HCT116 (cell line): ENCODE results near the gene ENTREP1. TPM values are rescaled to one million over a fixed set of nuclear protein-coding genes. Genes with fewer than 3 reads are reported as not detected.

Experiments
- ATAC-seq: fragments of 200-7000 bp; cut with Tn5 transposase; 2 replicates; pipeline ENCODE4 v1.9.1; 2020; ENCODE audit warnings: mild to moderate bottlenecking, moderate library complexity
- BruUV-seq: library from RNA; stranded (reverse); fragments of 400-500 nt; replicated peaks from 2 replicates; lab custom pipeline; 2021; lab: Mats Ljungman, UMichigan
- CTCF ChIA-PET: fragments of 300-600 bp; sonication (Branson Sonifier 250); formaldehyde crosslinking; loops from one replicate; lab custom pipeline; 2021; ENCODE audit warnings: antibody characterized with exemption; lab: Charles Lee
- POLR2A ChIA-PET: fragments of 300-600, 350-600 bp; sonication (Branson Sonifier 250); formaldehyde crosslinking; loops from one replicate; lab custom pipeline; 2021; ENCODE audit warnings: antibody characterized with exemption; lab: Charles Lee
- RAD21 ChIA-PET, 2 experiments: fragments of 300-600 bp; sonication (Branson Sonifier 250); formaldehyde crosslinking; loops; one replicate each; lab custom pipeline; 2023; ENCODE audit warnings: low total read pairs in 2 of 2; ENCODE audit not compliant: uncharacterized antibody in 2 of 2, unreplicated experiment in 2 of 2, low non-redundant PET in 1 of 2; lab: Charles Lee
- DNase-seq: peaks from one replicate; pipeline ENCODE4 v3.0.0-alpha.2; 2010; ENCODE audit warnings: low read depth, low spot score
- H2AFZ ChIP-seq: fragments of 200-600 bp; shearing (Covaris generic), sonication (generic); 2 replicates; pipeline ENCODE4 v1.6.1; 2017; ENCODE audit warnings: low read depth, mixed run types, mixed read lengths, antibody characterized with exemption, low read length; ENCODE audit not compliant: poor library complexity, severe bottlenecking
- H3K27ac ChIP-seq: 2 replicates; pipeline ENCODE4 v1.5.1; 2012; ENCODE audit warnings: low read depth, low read length
- H3K27me3 ChIP-seq: fragments of 200-600 bp; sonication (generic); 2 replicates; pipeline ENCODE4 v1.6.1; 2016; ENCODE audit warnings: mixed run types, low read length, mixed read lengths; ENCODE audit not compliant: insufficient read depth
- H3K36me3 ChIP-seq, 2 experiments: fragments of 200-500 bp in 1 of 2; fragments of 200-600 bp in 1 of 2; sonication (Bioruptor generic) in 1 of 2; sonication (generic) in 1 of 2; 2 replicates each; pipeline versions ENCODE4 v1.5.1 to v1.6.1; 2014 to 2016; ENCODE audit warnings: low read length in 2 of 2, inconsistent platforms in 1 of 2, mixed read lengths in 1 of 2, mixed run types in 1 of 2; ENCODE audit not compliant: insufficient read depth in 2 of 2, control insufficient read depth in 1 of 2
- H3K4me1 ChIP-seq, 2 experiments: fragments of 200-600 bp in 1 of 2; sonication (generic) in 1 of 2; 2 replicates each; pipeline versions ENCODE4 v1.5.1 to v1.6.1; 2012 to 2017; ENCODE audit warnings: low read length in 2 of 2, inconsistent platforms in 1 of 2, mild to moderate bottlenecking in 1 of 2, mixed read lengths in 1 of 2, mixed run types in 1 of 2, moderate library complexity in 1 of 2; ENCODE audit not compliant: insufficient read depth in 2 of 2, control insufficient read depth in 1 of 2
- H3K4me2 ChIP-seq: fragments of 200-600 bp; sonication (generic); 2 replicates; pipeline ENCODE4 v1.6.1; 2017; ENCODE audit warnings: mixed run types, low read length, mixed read lengths
- H3K4me3 ChIP-seq, 2 experiments: fragments of 200-600 bp in 1 of 2; sonication (generic) in 1 of 2; replicated peaks in 1 of 2; 2 replicates each; pipeline ENCODE4 v1.5.1; 2011 to 2016; ENCODE audit warnings: low read length in 2 of 2, control low read depth in 1 of 2, low read depth in 1 of 2, mild to moderate bottlenecking in 1 of 2, mixed read lengths in 1 of 2, mixed run types in 1 of 2
- H3K79me2 ChIP-seq: fragments of 200-600 bp; sonication (generic); 2 replicates; pipeline ENCODE4 v1.6.1; 2017; ENCODE audit warnings: mild to moderate bottlenecking, mixed run types, low read length, moderate library complexity, mixed read lengths; ENCODE audit not compliant: insufficient read depth
- H3K9ac ChIP-seq: fragments of 200-600 bp; sonication (generic); 2 replicates; pipeline ENCODE4 v1.6.1; 2016; ENCODE audit warnings: low read length, mixed read lengths
- H3K9me2 ChIP-seq: fragments of 200-600 bp; sonication (generic), shearing (Covaris generic); 2 replicates; pipeline ENCODE4 v1.6.1; 2017; ENCODE audit warnings: mixed run types, mild to moderate bottlenecking, moderate library complexity; ENCODE audit not compliant: insufficient read depth
- H3K9me3 ChIP-seq, 2 experiments: fragments of 200-500 bp in 1 of 2; fragments of 200-600 bp in 1 of 2; sonication (Bioruptor generic) in 1 of 2; sonication (generic) in 1 of 2; 2 replicates each; pipeline ENCODE4 v1.6.1; 2014 to 2017; ENCODE audit warnings: low read length in 2 of 2, mixed read lengths in 2 of 2, inconsistent platforms in 1 of 2, low read depth in 1 of 2, mild to moderate bottlenecking in 1 of 2, mixed run types in 1 of 2, moderate library complexity in 1 of 2; ENCODE audit not compliant: control insufficient read depth in 1 of 2, insufficient read depth in 1 of 2
- H4K20me1 ChIP-seq: fragments of 200-600 bp; sonication (generic), shearing (Covaris generic); 2 replicates; pipeline ENCODE4 v1.6.1; 2017; ENCODE audit warnings: mixed run types, mild to moderate bottlenecking, moderate library complexity; ENCODE audit not compliant: insufficient read depth
- CEBPB ChIP-seq: IDR thresholded peaks from 2 replicates; pipeline ENCODE4 v1.6.1; 2012; ENCODE audit warnings: low read depth
- ELF1 ChIP-seq: IDR thresholded peaks from 2 replicates; pipeline ENCODE4 v1.6.1; 2012; ENCODE audit warnings: low read depth, borderline replicate concordance
- EZH2 ChIP-seq: fragments of 200-600 bp; sonication (generic); IDR thresholded peaks from 2 replicates; pipeline ENCODE4 v1.6.1; 2017; ENCODE audit warnings: antibody characterized with exemption, mixed run types
- EZH2phosphoT487 ChIP-seq: fragments of 200-600 bp; IDR thresholded peaks from 2 replicates; pipeline ENCODE4 v1.6.1; 2018; ENCODE audit warnings: antibody characterized with exemption, borderline replicate concordance
- FOSL1 ChIP-seq: IDR thresholded peaks from 2 replicates; pipeline ENCODE4 v1.6.1; 2012; ENCODE audit warnings: low read depth
- JUND ChIP-seq: IDR thresholded peaks from 2 replicates; pipeline ENCODE4 v1.6.1; 2012
- POLR2AphosphoS5 ChIP-seq: IDR thresholded peaks from 2 replicates; pipeline ENCODE4 v1.6.1; 2011; ENCODE audit warnings: mild to moderate bottlenecking, low read depth, low read length, moderate library complexity
- SIN3A ChIP-seq: IDR thresholded peaks from 2 replicates; pipeline ENCODE4 v1.6.1; 2012; ENCODE audit warnings: low read depth
- SP1 ChIP-seq: IDR thresholded peaks from 2 replicates; pipeline ENCODE4 v1.6.1; 2012; ENCODE audit warnings: low read depth
- SRF ChIP-seq: IDR thresholded peaks from 2 replicates; pipeline ENCODE4 v1.6.1; 2012; ENCODE audit warnings: low read depth
- TCF7L2 ChIP-seq: IDR thresholded peaks from 2 replicates; pipeline ENCODE4 v1.7.0; 2011; ENCODE audit warnings: borderline replicate concordance, inconsistent platforms; ENCODE audit not compliant: insufficient read depth, insufficient read length; ENCODE audit errors: extremely low read depth
- YY1 ChIP-seq: IDR thresholded peaks from 2 replicates; pipeline ENCODE4 v1.6.1; 2011; ENCODE audit warnings: low read length, low read depth, moderate library complexity, mild to moderate bottlenecking; ENCODE audit not compliant: insufficient replicate concordance; ENCODE audit errors: extremely low read depth
- ZFX ChIP-seq: fragments of 450-650 bp; IDR thresholded peaks from 2 replicates; pipeline ENCODE4 v1.6.1; 2017
- intact Hi-C: fragments of 100-400 bp; cut with micrococcal nuclease; formaldehyde crosslinking; loops from 2 replicates; pipeline ENCODE4 v1.10.0; 2022
- total RNA-seq: library from RNA; stranded (reverse); gene quantifications from one replicate; pipeline ENCODE4 v1.2.1, GENCODE V29; 2021; ENCODE audit not compliant: unreplicated experiment
- TF ChIP-seq, protein P1 (sequence below): IDR thresholded peaks from 2 replicates; pipeline ENCODE4 v1.6.1; 2012; ENCODE audit warnings: low read depth

Gene ENTREP1
- total RNA-seq, 1 experiment from 2014 or later, result 1.1 TPM

DNA sequence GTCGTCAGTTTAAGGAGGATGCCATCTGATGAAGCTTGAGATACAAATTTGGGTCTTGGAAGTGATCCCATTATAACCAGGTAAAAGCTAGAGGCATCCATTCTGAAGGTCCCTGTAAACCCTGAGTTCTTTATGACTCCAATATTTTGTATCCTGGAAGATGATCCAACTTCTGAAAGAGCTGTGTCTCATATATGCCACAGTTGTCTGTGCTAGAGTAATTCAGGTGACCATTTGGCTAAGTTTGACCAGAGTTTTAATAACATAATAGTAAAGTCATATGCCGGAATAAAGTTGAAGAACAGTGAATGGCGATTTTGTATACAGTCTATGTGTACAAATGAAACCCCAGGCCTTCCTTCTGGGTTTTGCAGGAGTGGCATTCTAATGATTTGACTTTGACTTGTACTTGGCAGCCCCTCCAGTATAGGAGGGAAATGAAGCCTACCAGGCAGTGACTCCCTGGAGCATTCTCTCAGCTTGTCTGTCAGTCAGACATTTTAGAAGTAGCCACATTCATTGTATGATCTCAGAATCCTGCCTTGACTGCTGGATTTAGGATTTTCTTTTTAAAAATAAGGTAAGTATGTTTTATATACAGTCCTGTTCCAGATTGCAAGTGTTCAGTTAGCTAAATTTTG lies 39.6 kb downstream of the ENTREP1 start:
- POLR2A ChIA-PET, result no interaction called here

More for the DNA sequence above, 39.6 kb downstream of the ENTREP1 start:
- Histone ChIP-seq H3K9ac (no peak overlapping the region), H2AFZ (no peak overlapping the region), H3K4me1 (no peaks in the 10 kb centered on the region), H3K27me3 (peaks cover 33% of the 10 kb centered on the region), H3K4me3 (no peak overlapping the region), H3K9me3 (no peaks in the 10 kb centered on the region), H3K79me2 (no peaks in the 10 kb centered on the region), H3K4me2 (no peak overlapping the region), H3K36me3 (no peaks in the 10 kb centered on the region), H3K27ac (no peak overlapping the region), H4K20me1 (no peaks in the 10 kb centered on the region), H3K9me2 (no peaks in the 10 kb centered on the region)
- intact Hi-C loops, result no loop called here
- TF ChIP-seq JUND, result no peak
- no peak for TF ChIP-seq SRF
- TF ChIP-seq SP1, result no peak
- no peak for TF ChIP-seq ZFX
- TF ChIP-seq EZH2, result no peak
- TF ChIP-seq POLR2AphosphoS5, result no peak
- no peak for TF ChIP-seq EZH2phosphoT487
- TF ChIP-seq FOSL1, result no peak
- no peak for TF ChIP-seq CEBPB
- TF ChIP-seq ELF1, result no peak
- TF ChIP-seq, protein P1, sequence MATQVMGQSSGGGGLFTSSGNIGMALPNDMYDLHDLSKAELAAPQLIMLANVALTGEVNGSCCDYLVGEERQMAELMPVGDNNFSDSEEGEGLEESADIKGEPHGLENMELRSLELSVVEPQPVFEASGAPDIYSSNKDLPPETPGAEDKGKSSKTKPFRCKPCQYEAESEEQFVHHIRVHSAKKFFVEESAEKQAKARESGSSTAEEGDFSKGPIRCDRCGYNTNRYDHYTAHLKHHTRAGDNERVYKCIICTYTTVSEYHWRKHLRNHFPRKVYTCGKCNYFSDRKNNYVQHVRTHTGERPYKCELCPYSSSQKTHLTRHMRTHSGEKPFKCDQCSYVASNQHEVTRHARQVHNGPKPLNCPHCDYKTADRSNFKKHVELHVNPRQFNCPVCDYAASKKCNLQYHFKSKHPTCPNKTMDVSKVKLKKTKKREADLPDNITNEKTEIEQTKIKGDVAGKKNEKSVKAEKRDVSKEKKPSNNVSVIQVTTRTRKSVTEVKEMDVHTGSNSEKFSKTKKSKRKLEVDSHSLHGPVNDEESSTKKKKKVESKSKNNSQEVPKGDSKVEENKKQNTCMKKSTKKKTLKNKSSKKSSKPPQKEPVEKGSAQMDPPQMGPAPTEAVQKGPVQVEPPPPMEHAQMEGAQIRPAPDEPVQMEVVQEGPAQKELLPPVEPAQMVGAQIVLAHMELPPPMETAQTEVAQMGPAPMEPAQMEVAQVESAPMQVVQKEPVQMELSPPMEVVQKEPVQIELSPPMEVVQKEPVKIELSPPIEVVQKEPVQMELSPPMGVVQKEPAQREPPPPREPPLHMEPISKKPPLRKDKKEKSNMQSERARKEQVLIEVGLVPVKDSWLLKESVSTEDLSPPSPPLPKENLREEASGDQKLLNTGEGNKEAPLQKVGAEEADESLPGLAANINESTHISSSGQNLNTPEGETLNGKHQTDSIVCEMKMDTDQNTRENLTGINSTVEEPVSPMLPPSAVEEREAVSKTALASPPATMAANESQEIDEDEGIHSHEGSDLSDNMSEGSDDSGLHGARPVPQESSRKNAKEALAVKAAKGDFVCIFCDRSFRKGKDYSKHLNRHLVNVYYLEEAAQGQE, result no peak
- TF ChIP-seq TCF7L2, result no peak
- no peak for TF ChIP-seq YY1
- no peak for TF ChIP-seq SIN3A
- no TSS peak for BruUV-seq
- DNase-seq, result no peak
- ChIA-PET RAD21 (no interaction called here), CTCF (no interaction called here)
- no peak for ATAC-seq
